Measurements from ENCODE around the gene FCHO2. TPM values are rescaled to one million over a fixed set of nuclear protein-coding genes. Genes with fewer than 3 reads are reported as not detected.

Gene FCHO2
- total and polyA plus RNA-seq, 10 of the 15 experiments (the other 5 are each of a cell fraction or from before 2014, with no cell fraction given): 0.05 to 1.4 (median 0.18) TPM

DNA sequence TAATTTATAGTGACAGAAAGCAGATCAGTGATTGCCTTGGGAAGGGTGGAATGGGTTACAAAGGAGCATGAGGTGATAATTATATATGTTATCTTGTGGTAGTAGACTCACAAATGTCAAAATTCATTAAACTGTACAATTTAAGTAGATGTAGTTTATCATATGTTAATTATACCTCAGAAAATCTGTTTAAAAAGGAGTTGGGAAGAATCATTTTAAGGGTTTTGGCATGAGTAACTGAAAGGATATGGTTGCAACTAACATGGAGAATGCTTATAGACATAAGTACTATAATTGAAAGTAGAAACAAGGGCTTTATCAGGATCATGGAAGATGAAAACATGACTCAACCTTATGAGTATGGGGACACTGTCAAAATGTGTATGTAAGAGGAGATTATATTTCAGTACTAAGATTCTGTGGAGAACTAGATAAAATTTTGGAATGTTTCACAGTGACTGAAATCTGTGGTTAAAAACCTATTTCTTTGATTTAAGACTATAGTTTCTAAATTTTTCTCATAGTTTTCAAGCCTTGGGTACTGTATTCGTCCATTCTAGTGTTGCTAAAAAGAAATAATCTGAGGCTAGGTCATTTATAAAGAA lies 73.3 kb downstream of the FCHO2 start:
- ATAC-seq (no peak), FAIRE-seq (no peak), DNase-seq (ENCODE audit: low read depth, low spot score) (no peak)
- Histone ChIP-seq H3K4me3 (no peak overlapping the region), H3K36me3 (ENCODE audit: control insufficient read depth in 2 of 2, insufficient read depth in 2 of 2, low read length in 1 of 2) (no peaks in the 10 kb centered on the region), H3K9ac (ENCODE audit: control insufficient read depth, insufficient read depth, low read length) (no peak overlapping the region), H3K27me3 (replicated peaks in 1 of 2; ENCODE audit: control insufficient read depth in 2 of 2, insufficient read depth in 2 of 2, low read length in 1 of 2) (no peaks in the 10 kb centered on the region), H4K20me1 (ENCODE audit: control insufficient read depth, insufficient read depth) (no peaks in the 10 kb centered on the region), H3K4me1 (ENCODE audit: control insufficient read depth, insufficient read depth, low read length) (no peaks in the 10 kb centered on the region), H3K9me3 (replicated peaks; ENCODE audit: control insufficient read depth, insufficient read depth, low read length) (no peaks in the 10 kb centered on the region), H2AFZ (ENCODE audit: control insufficient read depth, low read depth, low read length) (no peak overlapping the region), H3K4me2 (ENCODE audit: control insufficient read depth, insufficient read depth) (no peak overlapping the region), H3K27ac (ENCODE audit: control insufficient read depth, insufficient read depth) (no peak overlapping the region), H3K79me2 (ENCODE audit: control insufficient read depth, insufficient read depth, low read length) (no peaks in the 10 kb centered on the region)
- ChIA-PET CTCF (no interaction called here), RAD21 (ENCODE audit: unreplicated experiment) (no interaction called here), SMC1A (ENCODE audit: uncharacterized antibody, unreplicated experiment) (no interaction called here), POLR2A (no interaction called here)
- no TSS peak for BruUV-seq (replicated peaks)
- intact Hi-C loops (cut with micrococcal nuclease; ENCODE audit: unreplicated experiment) (no loop called here), in situ Hi-C loops (cut with MboI) (no loop called here)
- 0% methylated on average over 1 of the region's 1 CpG for WGBS (ENCODE audit: insufficient coverage, insufficient replicate concordance, low lambda C conversion rate, missing lambda C conversion rate)
- TF ChIP-seq PML (IDR thresholded peaks at IDR 0.05; ENCODE audit: low read length) (no peak), LARP7 (IDR thresholded peaks at IDR 0.05) (no peak), DPF2 (IDR thresholded peaks at IDR 0.05) (no peak), HDAC6 (IDR thresholded peaks at IDR 0.05; ENCODE audit: unreplicated experiment) (no peak), NBN (IDR thresholded peaks at IDR 0.05) (no peak), SMAD5 (IDR thresholded peaks at IDR 0.05; ENCODE audit: low read depth) (no peak), RBBP5 (conservative IDR thresholded peaks at IDR 0.05) (no peak), NR2C1 (IDR thresholded peaks at IDR 0.05) (no peak)
- TF ChIP-seq, protein P1, sequence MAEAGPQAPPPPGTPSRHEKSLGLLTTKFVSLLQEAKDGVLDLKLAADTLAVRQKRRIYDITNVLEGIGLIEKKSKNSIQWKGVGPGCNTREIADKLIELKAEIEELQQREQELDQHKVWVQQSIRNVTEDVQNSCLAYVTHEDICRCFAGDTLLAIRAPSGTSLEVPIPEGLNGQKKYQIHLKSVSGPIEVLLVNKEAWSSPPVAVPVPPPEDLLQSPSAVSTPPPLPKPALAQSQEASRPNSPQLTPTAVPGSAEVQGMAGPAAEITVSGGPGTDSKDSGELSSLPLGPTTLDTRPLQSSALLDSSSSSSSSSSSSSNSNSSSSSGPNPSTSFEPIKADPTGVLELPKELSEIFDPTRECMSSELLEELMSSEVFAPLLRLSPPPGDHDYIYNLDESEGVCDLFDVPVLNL (IDR thresholded peaks at IDR 0.05; ENCODE audit: low read depth, low read length): no peak
- TF ChIP-seq, protein P2, sequence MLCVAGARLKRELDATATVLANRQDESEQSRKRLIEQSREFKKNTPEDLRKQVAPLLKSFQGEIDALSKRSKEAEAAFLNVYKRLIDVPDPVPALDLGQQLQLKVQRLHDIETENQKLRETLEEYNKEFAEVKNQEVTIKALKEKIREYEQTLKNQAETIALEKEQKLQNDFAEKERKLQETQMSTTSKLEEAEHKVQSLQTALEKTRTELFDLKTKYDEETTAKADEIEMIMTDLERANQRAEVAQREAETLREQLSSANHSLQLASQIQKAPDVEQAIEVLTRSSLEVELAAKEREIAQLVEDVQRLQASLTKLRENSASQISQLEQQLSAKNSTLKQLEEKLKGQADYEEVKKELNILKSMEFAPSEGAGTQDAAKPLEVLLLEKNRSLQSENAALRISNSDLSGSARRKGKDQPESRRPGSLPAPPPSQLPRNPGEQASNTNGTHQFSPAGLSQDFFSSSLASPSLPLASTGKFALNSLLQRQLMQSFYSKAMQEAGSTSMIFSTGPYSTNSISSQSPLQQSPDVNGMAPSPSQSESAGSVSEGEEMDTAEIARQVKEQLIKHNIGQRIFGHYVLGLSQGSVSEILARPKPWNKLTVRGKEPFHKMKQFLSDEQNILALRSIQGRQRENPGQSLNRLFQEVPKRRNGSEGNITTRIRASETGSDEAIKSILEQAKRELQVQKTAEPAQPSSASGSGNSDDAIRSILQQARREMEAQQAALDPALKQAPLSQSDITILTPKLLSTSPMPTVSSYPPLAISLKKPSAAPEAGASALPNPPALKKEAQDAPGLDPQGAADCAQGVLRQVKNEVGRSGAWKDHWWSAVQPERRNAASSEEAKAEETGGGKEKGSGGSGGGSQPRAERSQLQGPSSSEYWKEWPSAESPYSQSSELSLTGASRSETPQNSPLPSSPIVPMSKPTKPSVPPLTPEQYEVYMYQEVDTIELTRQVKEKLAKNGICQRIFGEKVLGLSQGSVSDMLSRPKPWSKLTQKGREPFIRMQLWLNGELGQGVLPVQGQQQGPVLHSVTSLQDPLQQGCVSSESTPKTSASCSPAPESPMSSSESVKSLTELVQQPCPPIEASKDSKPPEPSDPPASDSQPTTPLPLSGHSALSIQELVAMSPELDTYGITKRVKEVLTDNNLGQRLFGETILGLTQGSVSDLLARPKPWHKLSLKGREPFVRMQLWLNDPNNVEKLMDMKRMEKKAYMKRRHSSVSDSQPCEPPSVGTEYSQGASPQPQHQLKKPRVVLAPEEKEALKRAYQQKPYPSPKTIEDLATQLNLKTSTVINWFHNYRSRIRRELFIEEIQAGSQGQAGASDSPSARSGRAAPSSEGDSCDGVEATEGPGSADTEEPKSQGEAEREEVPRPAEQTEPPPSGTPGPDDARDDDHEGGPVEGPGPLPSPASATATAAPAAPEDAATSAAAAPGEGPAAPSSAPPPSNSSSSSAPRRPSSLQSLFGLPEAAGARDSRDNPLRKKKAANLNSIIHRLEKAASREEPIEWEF (IDR thresholded peaks at IDR 0.05; ENCODE audit: insufficient replicate concordance, low read depth, low read length): no peak
- TF ChIP-seq, protein P3, sequence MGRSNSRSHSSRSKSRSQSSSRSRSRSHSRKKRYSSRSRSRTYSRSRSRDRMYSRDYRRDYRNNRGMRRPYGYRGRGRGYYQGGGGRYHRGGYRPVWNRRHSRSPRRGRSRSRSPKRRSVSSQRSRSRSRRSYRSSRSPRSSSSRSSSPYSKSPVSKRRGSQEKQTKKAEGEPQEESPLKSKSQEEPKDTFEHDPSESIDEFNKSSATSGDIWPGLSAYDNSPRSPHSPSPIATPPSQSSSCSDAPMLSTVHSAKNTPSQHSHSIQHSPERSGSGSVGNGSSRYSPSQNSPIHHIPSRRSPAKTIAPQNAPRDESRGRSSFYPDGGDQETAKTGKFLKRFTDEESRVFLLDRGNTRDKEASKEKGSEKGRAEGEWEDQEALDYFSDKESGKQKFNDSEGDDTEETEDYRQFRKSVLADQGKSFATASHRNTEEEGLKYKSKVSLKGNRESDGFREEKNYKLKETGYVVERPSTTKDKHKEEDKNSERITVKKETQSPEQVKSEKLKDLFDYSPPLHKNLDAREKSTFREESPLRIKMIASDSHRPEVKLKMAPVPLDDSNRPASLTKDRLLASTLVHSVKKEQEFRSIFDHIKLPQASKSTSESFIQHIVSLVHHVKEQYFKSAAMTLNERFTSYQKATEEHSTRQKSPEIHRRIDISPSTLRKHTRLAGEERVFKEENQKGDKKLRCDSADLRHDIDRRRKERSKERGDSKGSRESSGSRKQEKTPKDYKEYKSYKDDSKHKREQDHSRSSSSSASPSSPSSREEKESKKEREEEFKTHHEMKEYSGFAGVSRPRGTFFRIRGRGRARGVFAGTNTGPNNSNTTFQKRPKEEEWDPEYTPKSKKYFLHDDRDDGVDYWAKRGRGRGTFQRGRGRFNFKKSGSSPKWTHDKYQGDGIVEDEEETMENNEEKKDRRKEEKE (IDR thresholded peaks at IDR 0.05): no peak
- TF ChIP-seq, protein P4, sequence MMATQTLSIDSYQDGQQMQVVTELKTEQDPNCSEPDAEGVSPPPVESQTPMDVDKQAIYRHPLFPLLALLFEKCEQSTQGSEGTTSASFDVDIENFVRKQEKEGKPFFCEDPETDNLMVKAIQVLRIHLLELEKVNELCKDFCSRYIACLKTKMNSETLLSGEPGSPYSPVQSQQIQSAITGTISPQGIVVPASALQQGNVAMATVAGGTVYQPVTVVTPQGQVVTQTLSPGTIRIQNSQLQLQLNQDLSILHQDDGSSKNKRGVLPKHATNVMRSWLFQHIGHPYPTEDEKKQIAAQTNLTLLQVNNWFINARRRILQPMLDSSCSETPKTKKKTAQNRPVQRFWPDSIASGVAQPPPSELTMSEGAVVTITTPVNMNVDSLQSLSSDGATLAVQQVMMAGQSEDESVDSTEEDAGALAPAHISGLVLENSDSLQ (IDR thresholded peaks at IDR 0.05): no peak

Measured in GM12878 (cell line).